Measurements from ENCODE around the gene CES1. TPM values are rescaled to one million over a fixed set of nuclear protein-coding genes. Genes with fewer than 3 reads are reported as not detected.
"Not testable (repeated sequence)": the region's sequence is repeated elsewhere in the genome, so short reads cannot be mapped to it uniquely, and the experiment has no call there.

The CES1 gene
- total RNA-seq, 1 experiment from 2014 or later, result not detected

GRCh38 chr16:55830658-55831294 lies 2.1 kb downstream of the CES1 start:
- DNase-seq (ENCODE audit: low read depth), result no peak

- DNase-seq (ENCODE audit: low read depth), result not testable (repeated sequence)
Observed at GRCh38 chr16:55829232-55829631, 3.7 kb downstream of the CES1 start.

- DNase-seq (ENCODE audit: low read depth), result no peak
Observed at GRCh38 chr16:55828680-55829079, 4.2 kb downstream of the CES1 start.

- DNase-seq (ENCODE audit: low read depth), result no peak
Observed at GRCh38 chr16:55825115-55825728, 7.7 kb downstream of the CES1 start.

- DNase-seq (ENCODE audit: low read depth), result no peak
Observed at GRCh38 chr16:55824473-55825000, 8.4 kb downstream of the CES1 start.

GRCh38 chr16:55822280-55822810 lies 10.6 kb downstream of the CES1 start:
- DNase-seq (ENCODE audit: low read depth), result no peak

- no peak for DNase-seq (ENCODE audit: low read depth)
Observed at GRCh38 chr16:55821210-55821609, 11.7 kb downstream of the CES1 start.

GRCh38 chr16:55820615-55821014 lies 12.3 kb downstream of the CES1 start:
- no peak for DNase-seq (ENCODE audit: low read depth)

GRCh38 chr16:55817236-55817912 lies 15.5 kb downstream of the CES1 start:
- DNase-seq (ENCODE audit: low read depth), result no peak

- not testable (repeated sequence) for DNase-seq (ENCODE audit: low read depth)
Observed at GRCh38 chr16:55816222-55816621, 16.7 kb downstream of the CES1 start.

- no peak for DNase-seq (ENCODE audit: low read depth)
Observed at GRCh38 chr16:55815320-55815719, 17.6 kb downstream of the CES1 start.

- DNase-seq (ENCODE audit: low read depth), result not testable (repeated sequence)
Observed at GRCh38 chr16:55814174-55814573, 18.7 kb downstream of the CES1 start.

- not testable (repeated sequence) for DNase-seq (ENCODE audit: low read depth)
Observed at GRCh38 chr16:55813730-55814129, 19.2 kb downstream of the CES1 start.

GRCh38 chr16:55812951-55813350 lies 19.9 kb downstream of the CES1 start:
- DNase-seq (ENCODE audit: low read depth), result no peak

- DNase-seq (ENCODE audit: low read depth), result no peak
Observed at GRCh38 chr16:55811811-55812210, 21.1 kb downstream of the CES1 start.

- DNase-seq (ENCODE audit: low read depth), result no peak
Observed at GRCh38 chr16:55810451-55810961, 22.4 kb downstream of the CES1 start.

GRCh38 chr16:55809851-55810250 lies 23.0 kb downstream of the CES1 start:
- DNase-seq (ENCODE audit: low read depth), result no peak

- DNase-seq (ENCODE audit: low read depth), result no peak
Observed at GRCh38 chr16:55809386-55809785, 23.5 kb downstream of the CES1 start.

GRCh38 chr16:55808286-55808685 lies 24.6 kb downstream of the CES1 start:
- not testable (repeated sequence) for DNase-seq (ENCODE audit: low read depth)

GRCh38 chr16:55805104-55805503 lies 27.8 kb downstream of the CES1 start:
- not testable (repeated sequence) for DNase-seq (ENCODE audit: low read depth)

- not testable (repeated sequence) for DNase-seq (ENCODE audit: low read depth)
Observed at GRCh38 chr16:55803681-55804080, 29.2 kb downstream of the CES1 start.

GRCh38 chr16:55792934-55793374 lies 39.9 kb downstream of the CES1 start:
- DNase-seq (ENCODE audit: low read depth), result not testable (repeated sequence)
